Gastroesophageal sphincter (tissue), 4 donors: Measurements from ENCODE around the gene TUBB2A. TPM values are rescaled to one million over a fixed set of nuclear protein-coding genes. Genes with fewer than 3 reads are reported as not detected.

Experiments
- ATAC-seq: fragments of 150-250 bp; one replicate; pipeline ENCODE4 v1.9.1; 2016; ENCODE audit warnings: mild to moderate bottlenecking, moderate library complexity
- H3K27ac ChIP-seq, 4 donors: fragments of 200-600 bp; sonication (generic) in 3 of 4; 1 replicate in 3 of 4; 2 replicates in 1 of 4; pipeline ENCODE4 v1.5.1; 2016 to 2019
- H3K27me3 ChIP-seq: fragments of 200-600 bp; sonication (generic); one replicate; pipeline ENCODE4 v1.5.1; 2019
- H3K36me3 ChIP-seq, 2 donors: fragments of 200-600 bp; sonication (generic); one replicate each; pipeline ENCODE4 v1.5.1; 2019; ENCODE audit warnings: control low read depth in 1 of 2
- H3K4me1 ChIP-seq, 3 donors: fragments of 200-600 bp; sonication (generic); 1 replicate in 2 of 3; 2 replicates in 1 of 3; pipeline ENCODE4 v1.5.1; 2016 to 2019; ENCODE audit warnings: control low read depth in 2 of 3
- H3K4me3 ChIP-seq, 2 donors: fragments of 200-600 bp; sonication (generic); one replicate each; pipeline ENCODE4 v1.5.1; 2019; ENCODE audit warnings: mild to moderate bottlenecking in 1 of 2, moderate library complexity in 1 of 2
- H3K9me3 ChIP-seq, 3 donors: fragments of 200-600 bp; sonication (generic); one replicate each; pipeline ENCODE4 v1.5.1; 2017 to 2019; ENCODE audit warnings: control low read depth in 2 of 3
- CTCF ChIP-seq, 4 experiments: fragments of 200-600 bp in 2 of 4; fragments of 450-650 bp in 2 of 4; sonication (generic) in 1 of 4; IDR thresholded peaks; one replicate each; pipeline ENCODE4 v1.5.1; 2017 to 2019; ENCODE audit warnings: antibody characterized with exemption in 4 of 4, mild to moderate bottlenecking in 2 of 4, moderate library complexity in 2 of 4
- EP300 ChIP-seq: sonication (generic); formaldehyde crosslinking; IDR thresholded peaks from one replicate; pipeline ENCODE4 v1.6.1; 2017; ENCODE audit warnings: antibody characterized with exemption, mild to moderate bottlenecking
- POLR2A ChIP-seq, 2 donors: fragments of 450-650 bp; IDR thresholded peaks; one replicate each; pipeline ENCODE4 v1.6.1; 2017; ENCODE audit warnings: antibody characterized with exemption in 2 of 2, mild to moderate bottlenecking in 2 of 2, moderate library complexity in 1 of 2
- POLR2AphosphoS5 ChIP-seq: sonication (generic); formaldehyde crosslinking; IDR thresholded peaks from one replicate; pipeline ENCODE4 v1.6.1; 2017; ENCODE audit warnings: antibody characterized with exemption
- WGBS, 2 donors: methylation state at CpG; one replicate each; pipeline ENCODE4 v1.1.5; 2018; ENCODE audit warnings: low coverage in 1 of 2; 5-methylcytosine and 5-hydroxymethylcytosine counted together
- total RNA-seq, 4 donors: library from RNA; depleted of rRNA; stranded (reverse); fragments of >200 nt; gene quantifications; one replicate each; pipeline ENCODE4 v1.1.0, GENCODE V29; 2016

TUBB2A gene
- total RNA-seq, 4 donors from 2014 or later: 74.6 to 219 (median 119) TPM

- Histone ChIP-seq H3K27me3 (no peaks in the 10 kb centered on the region), H3K36me3 (peaks cover 0 to 58% of the 10 kb centered on the region in 2 donors), H3K9me3 (no peaks in the 10 kb centered on the region), H3K4me1 (peaks cover 0 to 17% (median 0%) of the 10 kb centered on the region in 3 donors), H3K4me3 (no peak overlapping the region), H3K27ac (no peak overlapping the region)
- 79% methylated on average over 5 of the region's 5 CpGs; no CpG with 5 or more reads in 1 of the 2 donors for WGBS, 2 donors
- no peak for ATAC-seq
- TF ChIP-seq POLR2AphosphoS5 (no peak), EP300 (no peak), CTCF (IDR thresholded peaks at IDR 0.05) (no peak), POLR2A (IDR thresholded peaks at IDR 0.05) (no peak)
Measured at GRCh38 chr6:3151691-3152090, 5.7 kb downstream of the TUBB2A start.

- Histone ChIP-seq H3K4me1 (no peaks in the 10 kb centered on the region), H3K27ac (no peak overlapping the region), H3K36me3 (peaks cover 0 to 51% of the 10 kb centered on the region in 2 donors), H3K9me3 (no peaks in the 10 kb centered on the region), H3K27me3 (no peaks in the 10 kb centered on the region), H3K4me3 (no peak overlapping the region)
- 100% methylated on average over 2 to 3 of the region's 6 CpGs for WGBS, 2 donors
- TF ChIP-seq CTCF (IDR thresholded peaks at IDR 0.05) (no peak), EP300 (no peak), POLR2A (IDR thresholded peaks at IDR 0.05) (no peak), POLR2AphosphoS5 (no peak)
- no peak for ATAC-seq
Measured at GRCh38 chr6:3147914-3148757, 9.2 kb downstream of the TUBB2A start.

DNA sequence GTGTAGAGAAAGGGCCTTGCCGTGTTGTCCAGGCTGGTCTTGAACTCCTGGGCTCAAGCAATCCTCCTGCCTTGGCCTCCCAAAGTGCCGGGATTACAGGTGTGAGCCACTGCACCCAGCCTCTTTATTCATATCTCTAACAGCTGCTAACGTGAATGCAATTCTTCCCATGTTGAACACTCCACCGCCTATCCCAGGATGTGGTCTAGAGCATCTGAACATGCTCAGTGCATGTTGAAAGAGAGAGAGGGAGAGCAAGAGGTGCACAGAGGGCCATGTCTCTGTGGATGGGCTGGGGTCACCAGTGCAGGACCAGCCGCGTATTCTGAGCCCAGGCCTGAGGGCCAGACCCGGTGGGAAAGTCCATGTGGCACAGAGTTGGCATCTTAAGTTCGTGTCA is 12.8 kb downstream of the TUBB2A start:
- no peak for ATAC-seq
- Histone ChIP-seq H3K4me1 (no peaks in the 10 kb centered on the region), H3K36me3 (peaks cover 0 to 68% of the 10 kb centered on the region in 2 donors), H3K27me3 (no peaks in the 10 kb centered on the region), H3K9me3 (no peaks in the 10 kb centered on the region), H3K27ac (no peak overlapping the region), H3K4me3 (no peak overlapping the region)
- TF ChIP-seq POLR2AphosphoS5: no peak
- TF ChIP-seq POLR2A (IDR thresholded peaks at IDR 0.05): no peak
- no peak for TF ChIP-seq EP300
- TF ChIP-seq CTCF (IDR thresholded peaks at IDR 0.05): no peak
- WGBS, 2 donors: 53 to 94% methylated on average over 3 of the region's 8 CpGs

DNA sequence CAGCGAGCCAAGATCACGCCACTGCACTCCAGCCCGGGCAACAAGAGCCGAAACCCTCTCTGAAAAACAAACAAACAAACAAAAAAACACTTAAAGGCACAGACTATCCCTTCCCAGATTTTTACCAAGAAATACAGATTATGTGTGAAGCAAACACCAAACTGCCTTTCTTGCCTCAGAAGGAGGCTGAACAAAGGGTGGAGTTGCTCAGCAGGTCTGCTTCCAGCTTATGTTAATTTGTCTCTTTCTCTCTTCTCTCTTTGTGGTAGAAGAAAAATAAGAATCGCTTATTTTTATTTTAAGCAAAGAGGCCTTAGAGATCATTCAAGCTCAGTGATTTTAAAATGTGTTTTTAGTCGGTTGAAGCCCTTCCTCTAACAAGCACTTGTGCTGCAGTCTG is 14.2 kb downstream of the TUBB2A start:
- no peak overlapping the region for H3K27ac ChIP-seq
- H3K36me3 ChIP-seq: peaks cover 0 to 69% of the 10 kb centered on the region in 2 donors
- peaks cover 0 to 10% (median 0%) of the 10 kb centered on the region in 3 donors for H3K4me1 ChIP-seq
- H3K9me3 ChIP-seq: no peaks in the 10 kb centered on the region
- no peak overlapping the region for H3K4me3 ChIP-seq
- no peaks in the 10 kb centered on the region for H3K27me3 ChIP-seq
- no peak for ATAC-seq
- TF ChIP-seq POLR2AphosphoS5 (no peak), EP300 (no peak), POLR2A (IDR thresholded peaks at IDR 0.05) (no peak), CTCF (IDR thresholded peaks at IDR 0.05) (no peak)
- WGBS, 2 donors: 77 to 86% methylated on average over 4 to 6 of the region's 6 CpGs

DNA sequence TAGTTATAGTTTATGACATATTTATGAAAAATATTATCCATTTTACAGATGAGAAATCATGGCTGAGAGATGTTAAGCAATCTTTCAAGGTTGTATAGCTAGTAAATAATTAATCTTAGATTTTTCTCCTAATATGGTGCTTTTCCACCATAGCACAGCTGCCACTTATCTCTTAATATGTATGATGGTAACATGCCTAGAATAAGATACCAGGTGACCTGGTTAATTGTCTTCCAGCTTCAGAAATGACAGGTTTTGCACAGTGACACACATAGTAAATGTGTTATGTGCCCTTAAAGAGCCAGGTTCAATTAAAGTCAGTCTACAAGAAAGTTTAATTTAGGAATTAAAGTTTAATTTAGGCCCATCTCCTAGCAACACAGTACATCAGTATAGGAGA is 14.8 kb downstream of the TUBB2A start:
- Histone ChIP-seq H3K9me3 (no peaks in the 10 kb centered on the region), H3K4me1 (peaks cover 0 to 10% (median 0%) of the 10 kb centered on the region in 3 donors), H3K4me3 (no peak overlapping the region), H3K27me3 (no peaks in the 10 kb centered on the region), H3K36me3 (peaks cover 0 to 69% of the 10 kb centered on the region in 2 donors), H3K27ac (no peak overlapping the region)
- ATAC-seq: no peak
- TF ChIP-seq POLR2AphosphoS5: no peak
